Mesendoderm (in vitro differentiated cells): ENCODE results near the gene EVI5L.
"Not testable (repeated sequence)": the region's sequence is repeated elsewhere in the genome, so short reads cannot be mapped to it uniquely, and the experiment has no call there.

Experiments
- DNase-seq: peaks from one replicate; pipeline ENCODE4 v3.0.0; 2013
- H2AK5ac ChIP-seq: 2 replicates; pipeline ENCODE4 v1.6.1; 2013; ENCODE audit warnings: low read length, inconsistent platforms
- H2BK120ac ChIP-seq: 2 replicates; pipeline ENCODE4 v1.6.1; 2013; ENCODE audit warnings: low read depth, mild to moderate bottlenecking, low read length, moderate library complexity, mixed read lengths
- H2BK15ac ChIP-seq: replicated peaks from 2 replicates; pipeline ENCODE4 v1.6.1; 2013; ENCODE audit warnings: low read depth, mild to moderate bottlenecking, moderate library complexity
- H2BK5ac ChIP-seq: 2 replicates; pipeline ENCODE4 v1.6.1; 2013; ENCODE audit warnings: low read length, inconsistent platforms
- H3K18ac ChIP-seq: 2 replicates; pipeline ENCODE4 v1.6.1; 2013; ENCODE audit warnings: mild to moderate bottlenecking, low read length, mixed read lengths
- H3K23ac ChIP-seq: one replicate; pipeline ENCODE4 v1.6.1; 2013; ENCODE audit warnings: low read length
- H3K27ac ChIP-seq: 2 replicates; pipeline ENCODE4 v1.5.1; 2013; ENCODE audit warnings: low read depth, mild to moderate bottlenecking, inconsistent platforms, low read length, moderate library complexity
- H3K27me3 ChIP-seq: 2 replicates; pipeline ENCODE4 v1.6.1; 2013; ENCODE audit warnings: low read length, control low read depth, mild to moderate bottlenecking, inconsistent platforms; ENCODE audit not compliant: insufficient read depth, poor library complexity
- H3K36me3 ChIP-seq: 2 replicates; pipeline ENCODE4 v1.6.1; 2013; ENCODE audit warnings: low read length, inconsistent platforms; ENCODE audit not compliant: control insufficient read depth, insufficient read depth
- H3K4ac ChIP-seq: one replicate; pipeline ENCODE4 v1.6.1; 2013; ENCODE audit warnings: low read depth, mild to moderate bottlenecking, low read length, moderate library complexity
- H3K4me1 ChIP-seq: 2 replicates; pipeline ENCODE4 v1.6.1; 2013; ENCODE audit warnings: low read depth, low read length, inconsistent platforms; ENCODE audit not compliant: control insufficient read depth
- H3K4me2 ChIP-seq: 2 replicates; pipeline ENCODE4 v1.6.1; 2013; ENCODE audit warnings: low read length
- H3K4me3 ChIP-seq: 2 replicates; pipeline ENCODE4 v1.5.1; 2013; ENCODE audit warnings: mild to moderate bottlenecking, low read length
- H3K56ac ChIP-seq: one replicate; pipeline ENCODE4 v1.6.1; 2013; ENCODE audit warnings: low read length
- H3K79me1 ChIP-seq: 2 replicates; pipeline ENCODE4 v1.6.1; 2013; ENCODE audit warnings: low read length, inconsistent platforms
- H3K79me2 ChIP-seq: 2 replicates; pipeline ENCODE4 v1.6.1; 2013; ENCODE audit warnings: mild to moderate bottlenecking, low read length; ENCODE audit not compliant: control insufficient read depth, insufficient read depth
- H3K9ac ChIP-seq: 2 replicates; pipeline ENCODE4 v1.6.1; 2013; ENCODE audit warnings: low read length, inconsistent platforms
- H4K5ac ChIP-seq: one replicate; pipeline ENCODE4 v1.6.1; 2013; ENCODE audit warnings: low read length
- H4K8ac ChIP-seq: one replicate; pipeline ENCODE4 v1.6.1; 2013; ENCODE audit warnings: low read depth, mild to moderate bottlenecking, control low read depth, low read length, moderate library complexity
- WGBS: extraction: QIAGEN DNeasy Blood & Tissue Kit; methylation state at CpG from one replicate; pipeline ENCODE4 v1.1.7; 2013; ENCODE audit warnings: low lambda C conversion rate, missing lambda C conversion rate; ENCODE audit not compliant: insufficient coverage; ENCODE audit errors: extremely low coverage; 5-methylcytosine and 5-hydroxymethylcytosine counted together

EVI5L gene

GRCh38 chr19:7856109-7856591, 26.1 kb downstream of the EVI5L start:
- H3K79me1 ChIP-seq, result no peaks in the 10 kb centered on the region
- no CpG with 5 or more reads among the region's 16 CpGs for WGBS

GRCh38 chr19:7856679-7857663, 27.0 kb downstream of the EVI5L start:
- H2AK5ac ChIP-seq, result no peak overlapping the region
- H3K4me3 ChIP-seq, result no peak overlapping the region
- no peaks in the 10 kb centered on the region for H3K36me3 ChIP-seq
- no peak overlapping the region for H3K27ac ChIP-seq
- WGBS, result no CpG with 5 or more reads among the region's 38 CpGs
- H3K23ac ChIP-seq, result no peak overlapping the region
- no peaks in the 10 kb centered on the region for H3K27me3 ChIP-seq
- no peak overlapping the region for H3K4me2 ChIP-seq
- no peak overlapping the region for H2BK120ac ChIP-seq
- H3K4me1 ChIP-seq, result peaks cover under 1% of the 10 kb centered on the region
- H3K18ac ChIP-seq, result no peak overlapping the region
- no peak overlapping the region for H3K4ac ChIP-seq
- DNase-seq, result no peak
- H3K56ac ChIP-seq, result no peak overlapping the region
- no peaks in the 10 kb centered on the region for H3K79me1 ChIP-seq
- H4K5ac ChIP-seq, result no peak overlapping the region
- H2BK5ac ChIP-seq, result no peak overlapping the region
- H4K8ac ChIP-seq, result no peak overlapping the region
- H3K79me2 ChIP-seq, result no peaks in the 10 kb centered on the region
- no peak overlapping the region for H3K9ac ChIP-seq
- H2BK15ac ChIP-seq, result no peak overlapping the region

More at GRCh38 chr19:7856109-7856591, 26.1 kb downstream of the EVI5L start:
- Histone ChIP-seq H3K36me3 (no peaks in the 10 kb centered on the region), H4K5ac (no peak overlapping the region), H3K79me2 (no peaks in the 10 kb centered on the region), H3K27me3 (no peaks in the 10 kb centered on the region), H3K23ac (no peak overlapping the region), H3K56ac (no peak overlapping the region), H2AK5ac (no peak overlapping the region), H3K27ac (no peak overlapping the region), H3K9ac (no peak overlapping the region), H2BK5ac (no peak overlapping the region), H3K4me1 (no peaks in the 10 kb centered on the region), H2BK15ac (no peak overlapping the region), H3K4me3 (no peak overlapping the region), H3K4ac (no peak overlapping the region), H4K8ac (no peak overlapping the region), H3K18ac (no peak overlapping the region), H3K4me2 (no peak overlapping the region), H2BK120ac (no peak overlapping the region)
- no peak for DNase-seq

GRCh38 chr19:7857727-7858108, 27.7 kb downstream of the EVI5L start:
- H3K4me2 ChIP-seq, result no peak overlapping the region
- peaks cover 2% of the 10 kb centered on the region for H3K4me1 ChIP-seq
- no peak overlapping the region for H4K5ac ChIP-seq
- H2BK15ac ChIP-seq, result no peak overlapping the region
- no peak overlapping the region for H3K4me3 ChIP-seq
- H2BK120ac ChIP-seq, result no peak overlapping the region
- H3K4ac ChIP-seq, result no peak overlapping the region
- no peak overlapping the region for H4K8ac ChIP-seq
- no peak overlapping the region for H2AK5ac ChIP-seq
- no peaks in the 10 kb centered on the region for H3K36me3 ChIP-seq
- H3K79me2 ChIP-seq, result no peaks in the 10 kb centered on the region
- no CpG with 5 or more reads among the region's 8 CpGs for WGBS
- no peak overlapping the region for H3K27ac ChIP-seq
- DNase-seq, result no peak
- H3K79me1 ChIP-seq, result no peaks in the 10 kb centered on the region
- H3K18ac ChIP-seq, result no peak overlapping the region
- no peak overlapping the region for H3K23ac ChIP-seq
- H3K56ac ChIP-seq, result peak overlapping the region; percentile 67
- no peak overlapping the region for H2BK5ac ChIP-seq
- no peak overlapping the region for H3K9ac ChIP-seq
- no peaks in the 10 kb centered on the region for H3K27me3 ChIP-seq

GRCh38 chr19:7858109-7858770, 28.2 kb downstream of the EVI5L start:
- Histone ChIP-seq H3K9ac (no peak overlapping the region), H2BK120ac (no peak overlapping the region), H4K5ac (no peak overlapping the region), H3K27ac (no peak overlapping the region), H3K27me3 (peaks cover under 1% of the 10 kb centered on the region), H3K23ac (no peak overlapping the region), H2BK15ac (no peak overlapping the region), H3K56ac (peak overlapping the region; percentile 67), H4K8ac (no peak overlapping the region), H3K4me2 (no peak overlapping the region), H3K4me3 (no peak overlapping the region), H3K79me2 (no peaks in the 10 kb centered on the region), H2BK5ac (no peak overlapping the region), H3K18ac (no peak overlapping the region), H2AK5ac (no peak overlapping the region), H3K79me1 (no peaks in the 10 kb centered on the region), H3K4ac (no peak overlapping the region), H3K4me1 (peaks cover 2% of the 10 kb centered on the region), H3K36me3 (no peaks in the 10 kb centered on the region)
- DNase-seq, result peak; percentile 92
- WGBS, result no CpG with 5 or more reads among the region's 29 CpGs

GRCh38 chr19:7859087-7859486, 29.1 kb downstream of the EVI5L start:
- not testable (repeated sequence) for H3K4me2 ChIP-seq, H2BK120ac ChIP-seq, H3K9ac ChIP-seq, H3K27me3 ChIP-seq, H2BK5ac ChIP-seq, H3K79me2 ChIP-seq, H3K4ac ChIP-seq, H3K18ac ChIP-seq, H3K79me1 ChIP-seq, H3K23ac ChIP-seq, H4K5ac ChIP-seq, H3K56ac ChIP-seq, H4K8ac ChIP-seq, H3K4me1 ChIP-seq, H3K36me3 ChIP-seq, H3K27ac ChIP-seq, H2BK15ac ChIP-seq, DNase-seq, H2AK5ac ChIP-seq, H3K4me3 ChIP-seq
- no CpG with 5 or more reads among the region's 8 CpGs for WGBS
